Left forelimb (tissue), 1 donor: ENCODE measurements around the gene NUP88.

Source experiments
- DNase-seq: peaks from one replicate; pipeline ENCODE4 v3.0.0-alpha.2; 2018; ENCODE audit warnings: low spot score

The NUP88 gene

DNA sequence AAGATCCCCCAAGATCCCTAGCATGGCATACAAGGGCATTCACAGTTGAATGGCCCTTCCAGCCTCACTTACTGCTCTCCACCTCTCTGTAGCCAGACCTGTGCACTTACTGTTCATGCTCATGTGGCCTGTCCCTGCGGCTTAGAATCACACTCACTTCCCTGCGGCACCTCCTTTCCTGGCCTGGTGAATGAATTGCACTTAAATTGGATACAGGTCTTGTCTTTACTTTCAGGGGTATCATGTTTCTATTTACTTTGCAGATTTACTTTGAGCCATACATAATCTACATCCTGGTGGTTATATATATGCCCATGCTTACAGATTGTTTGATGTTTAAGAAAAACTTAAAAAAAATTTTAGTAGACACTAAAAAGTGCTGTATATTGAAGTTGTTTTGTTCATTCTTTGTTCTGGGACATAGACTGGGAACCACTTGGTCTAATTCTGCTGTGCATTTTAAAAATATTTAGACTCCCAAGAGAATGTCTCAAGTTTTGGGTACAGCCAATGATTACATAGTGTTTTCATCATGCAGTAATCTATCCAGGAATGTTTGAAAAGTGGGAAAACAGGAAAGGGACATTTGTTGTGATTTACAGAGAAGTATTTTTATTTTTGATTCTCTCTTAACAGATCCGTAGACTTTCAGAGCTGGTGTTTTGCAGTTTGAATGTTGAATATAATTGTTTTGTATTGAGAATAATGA is 63.9 kb downstream of the NUP88 start:
- DNase-seq: no peak

DNA sequence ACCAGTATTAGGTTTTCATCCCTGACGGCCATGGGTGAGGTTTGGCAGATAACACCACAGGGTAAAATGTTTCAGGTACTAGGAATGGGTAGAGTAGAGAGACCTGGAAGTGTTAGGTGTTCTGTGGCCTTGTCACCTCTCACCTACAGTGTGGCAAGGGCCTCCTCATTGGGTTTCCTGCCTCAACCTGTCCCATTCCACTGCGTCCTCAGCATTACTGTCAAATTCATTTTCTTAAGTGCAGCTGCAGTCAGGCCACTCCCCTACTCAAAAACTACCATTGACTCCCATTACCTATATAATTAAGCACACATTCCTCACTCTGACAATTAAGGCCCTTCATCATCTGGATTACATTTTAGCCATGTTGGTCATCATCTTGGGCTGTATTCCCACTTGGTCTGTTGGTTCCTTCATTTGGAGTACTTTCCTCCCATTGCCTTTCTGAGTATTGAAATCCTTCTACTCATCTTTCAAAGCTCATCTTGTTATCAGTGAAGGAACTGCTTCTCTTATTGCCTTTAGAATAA is 64.5 kb downstream of the NUP88 start:
- DNase-seq: no peak

DNA sequence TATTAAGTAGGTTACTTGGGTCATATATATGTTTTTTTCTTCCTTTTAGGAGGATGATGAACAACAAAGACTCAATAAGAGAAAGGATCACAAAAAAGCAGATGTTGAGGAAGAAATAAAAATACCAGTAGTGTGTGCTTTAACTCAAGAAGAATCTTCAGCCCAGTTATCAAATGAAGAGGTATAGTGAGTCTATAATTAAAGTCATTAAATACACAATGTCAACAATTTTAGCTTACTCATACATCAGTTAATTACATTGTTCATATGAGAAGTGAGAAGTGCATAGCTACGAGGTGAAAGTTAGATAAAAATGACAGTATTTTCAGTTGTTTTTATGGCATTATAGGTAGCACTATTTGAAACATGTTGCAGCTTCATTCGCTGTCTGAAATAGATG is 65.2 kb downstream of the NUP88 start:
- DNase-seq: no peak

DNA sequence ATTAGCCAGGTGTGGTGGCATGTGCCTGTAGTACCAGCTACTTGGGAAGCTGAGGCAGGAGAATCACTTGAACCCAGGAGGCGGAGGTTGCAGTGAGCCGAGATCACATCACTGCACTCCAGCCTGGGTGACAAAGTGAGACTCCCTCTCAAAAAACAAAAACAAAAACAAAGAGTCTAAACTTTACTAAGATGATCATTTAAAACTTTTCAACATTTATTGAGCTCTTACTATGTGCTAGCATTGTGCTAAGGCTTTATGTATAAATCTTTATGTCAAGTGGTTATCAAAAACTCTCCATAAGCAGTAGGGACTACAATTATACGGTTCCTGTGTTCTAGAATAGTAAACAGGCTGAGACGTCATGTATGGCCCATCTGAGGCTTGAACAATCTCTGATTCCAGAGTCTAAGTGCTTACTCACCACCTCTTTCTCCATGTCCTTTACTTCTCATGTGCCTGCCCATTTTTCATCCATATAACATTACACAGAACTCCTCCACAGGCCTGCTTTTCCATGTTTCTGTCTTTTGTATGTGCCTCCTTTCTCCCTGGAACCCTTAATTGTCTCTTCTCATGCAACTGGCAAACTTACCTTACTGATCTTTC is 66.7 kb downstream of the NUP88 start:
- DNase-seq: no peak

DNA sequence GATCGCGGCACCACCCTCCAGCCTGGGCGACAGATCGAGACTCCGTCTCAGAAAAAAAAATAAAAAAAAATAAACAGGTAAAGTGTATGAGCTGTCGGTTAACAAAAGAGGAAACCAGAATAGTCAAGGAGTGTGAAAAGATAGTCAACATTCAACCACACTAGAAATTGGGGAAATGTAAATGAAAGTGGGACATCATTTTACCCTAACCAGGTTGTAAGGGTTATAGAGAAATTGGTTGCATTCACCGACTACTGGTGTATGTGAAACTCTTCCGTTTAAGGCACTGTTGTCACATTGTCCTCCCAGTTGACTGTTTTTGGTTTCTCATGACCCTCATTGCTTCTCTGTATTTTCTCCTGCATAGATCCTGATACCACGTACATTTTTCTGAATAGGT is 74.5 kb downstream of the NUP88 start:
- no peak for DNase-seq
